ENCODE measurements around the gene GABRG3.
"Not testable (repeated sequence)": the region's sequence is repeated elsewhere in the genome, so short reads cannot be mapped to it uniquely, and the experiment has no call there.

Gene GABRG3

GRCh38 chr15:27003003-27003402 is 32.0 kb downstream of the GABRG3 start:
- not testable (repeated sequence) for DNase-seq

GRCh38 chr15:27004226-27004625 is 33.2 kb downstream of the GABRG3 start:
- not testable (repeated sequence) for DNase-seq

GRCh38 chr15:27017168-27017809 is 46.3 kb downstream of the GABRG3 start:
- DNase-seq, result peak; percentile 86

- DNase-seq, result no peak
Measured at GRCh38 chr15:27019687-27020086, 48.7 kb downstream of the GABRG3 start.

GRCh38 chr15:27025481-27025966 is 54.5 kb downstream of the GABRG3 start:
- no peak for DNase-seq

GRCh38 chr15:27027229-27027628 is 56.2 kb downstream of the GABRG3 start:
- DNase-seq, result no peak

- no peak for DNase-seq
Measured at GRCh38 chr15:27028858-27029477, 58.0 kb downstream of the GABRG3 start.

- no peak for DNase-seq
Measured at GRCh38 chr15:27036210-27036609, 65.2 kb downstream of the GABRG3 start.

GRCh38 chr15:27037501-27037900 is 66.5 kb downstream of the GABRG3 start:
- peak; percentile 85 for DNase-seq

GRCh38 chr15:27039152-27039551 is 68.2 kb downstream of the GABRG3 start:
- DNase-seq, result no peak

GRCh38 chr15:27042230-27042629 is 71.2 kb downstream of the GABRG3 start:
- DNase-seq, result no peak

- DNase-seq, result no peak
Measured at GRCh38 chr15:27042646-27043045, 71.7 kb downstream of the GABRG3 start.

GRCh38 chr15:27043770-27044169 is 72.8 kb downstream of the GABRG3 start:
- peak; percentile 52 for DNase-seq

GRCh38 chr15:27045796-27046195 is 74.8 kb downstream of the GABRG3 start:
- no peak for DNase-seq

GRCh38 chr15:27046880-27047279 is 75.9 kb downstream of the GABRG3 start:
- DNase-seq, result peak; percentile 68

GRCh38 chr15:27050163-27050562 is 79.2 kb downstream of the GABRG3 start:
- no peak for DNase-seq

- no peak for DNase-seq
Measured at GRCh38 chr15:27054426-27054825, 83.4 kb downstream of the GABRG3 start.

- DNase-seq, result no peak
Measured at GRCh38 chr15:27057904-27058645, 87.1 kb downstream of the GABRG3 start.

- DNase-seq, result no peak
Measured at GRCh38 chr15:27058939-27059338, 88.0 kb downstream of the GABRG3 start.

- peak; percentile 80 for DNase-seq
Measured at GRCh38 chr15:27059610-27060202, 88.7 kb downstream of the GABRG3 start.

- DNase-seq, result no peak
Measured at GRCh38 chr15:27061739-27062138, 90.8 kb downstream of the GABRG3 start.

GRCh38 chr15:27062951-27063350 is 92.0 kb downstream of the GABRG3 start:
- DNase-seq, result no peak

GRCh38 chr15:27064080-27064479 is 93.1 kb downstream of the GABRG3 start:
- DNase-seq, result no peak

GRCh38 chr15:27065151-27065550 is 94.2 kb downstream of the GABRG3 start:
- no peak for DNase-seq

All from OCI-M1 (cell line).